SHP77 (cell line): ENCODE results near the gene CDH8.

ENCODE experiments used
- DNase-seq, 2 experiments: peaks; one replicate each; lab custom pipeline; 2025; lab: John Stamatoyannopoulos, UW

Gene CDH8, protein sequence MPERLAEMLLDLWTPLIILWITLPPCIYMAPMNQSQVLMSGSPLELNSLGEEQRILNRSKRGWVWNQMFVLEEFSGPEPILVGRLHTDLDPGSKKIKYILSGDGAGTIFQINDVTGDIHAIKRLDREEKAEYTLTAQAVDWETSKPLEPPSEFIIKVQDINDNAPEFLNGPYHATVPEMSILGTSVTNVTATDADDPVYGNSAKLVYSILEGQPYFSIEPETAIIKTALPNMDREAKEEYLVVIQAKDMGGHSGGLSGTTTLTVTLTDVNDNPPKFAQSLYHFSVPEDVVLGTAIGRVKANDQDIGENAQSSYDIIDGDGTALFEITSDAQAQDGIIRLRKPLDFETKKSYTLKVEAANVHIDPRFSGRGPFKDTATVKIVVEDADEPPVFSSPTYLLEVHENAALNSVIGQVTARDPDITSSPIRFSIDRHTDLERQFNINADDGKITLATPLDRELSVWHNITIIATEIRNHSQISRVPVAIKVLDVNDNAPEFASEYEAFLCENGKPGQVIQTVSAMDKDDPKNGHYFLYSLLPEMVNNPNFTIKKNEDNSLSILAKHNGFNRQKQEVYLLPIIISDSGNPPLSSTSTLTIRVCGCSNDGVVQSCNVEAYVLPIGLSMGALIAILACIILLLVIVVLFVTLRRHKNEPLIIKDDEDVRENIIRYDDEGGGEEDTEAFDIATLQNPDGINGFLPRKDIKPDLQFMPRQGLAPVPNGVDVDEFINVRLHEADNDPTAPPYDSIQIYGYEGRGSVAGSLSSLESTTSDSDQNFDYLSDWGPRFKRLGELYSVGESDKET

GRCh38 chr16:62036101-62036801 is at the start of gene CDH8:
Gene CDH8 (minus strand): TSS chr16:62036438. CDS start chr16:62021403, 15,035 bp downstream.
- DNase-seq, result peak; percentile 29 to 31

DNA sequence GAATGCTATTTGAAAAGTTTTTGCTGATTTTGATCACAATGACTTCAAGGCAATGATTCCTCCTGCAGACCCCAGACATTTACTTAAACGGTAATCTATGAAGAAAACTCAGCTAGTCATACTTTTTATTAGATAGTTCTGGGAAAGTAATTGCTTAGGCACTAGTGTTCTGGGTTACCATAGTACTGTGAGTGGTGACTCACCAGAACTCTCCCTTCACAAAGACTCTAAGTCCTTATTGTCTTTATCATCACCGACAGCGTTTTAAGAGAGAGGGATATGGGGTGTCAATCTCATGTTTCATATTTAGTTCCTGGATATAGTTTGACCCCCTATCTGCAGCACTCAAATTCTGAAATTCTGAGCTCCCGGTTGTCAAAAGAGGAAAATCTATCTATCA is 43.0 kb upstream of the CDH8 start:
- DNase-seq, result no peak

GRCh38 chr16:62077998-62078397 is 41.8 kb upstream of the CDH8 start:
- DNase-seq, result peak in 1 of 2 experiments; percentile 45

- no peak for DNase-seq
Measured at GRCh38 chr16:62076886-62077285, 40.6 kb upstream of the CDH8 start.

- peak in 1 of 2 experiments; percentile 6 for DNase-seq
Measured at GRCh38 chr16:62068747-62069146, 32.5 kb upstream of the CDH8 start.

GRCh38 chr16:62067981-62068380 is 31.7 kb upstream of the CDH8 start:
- DNase-seq, result no peak

GRCh38 chr16:62067182-62067581 is 30.9 kb upstream of the CDH8 start:
- DNase-seq, result no peak

DNA sequence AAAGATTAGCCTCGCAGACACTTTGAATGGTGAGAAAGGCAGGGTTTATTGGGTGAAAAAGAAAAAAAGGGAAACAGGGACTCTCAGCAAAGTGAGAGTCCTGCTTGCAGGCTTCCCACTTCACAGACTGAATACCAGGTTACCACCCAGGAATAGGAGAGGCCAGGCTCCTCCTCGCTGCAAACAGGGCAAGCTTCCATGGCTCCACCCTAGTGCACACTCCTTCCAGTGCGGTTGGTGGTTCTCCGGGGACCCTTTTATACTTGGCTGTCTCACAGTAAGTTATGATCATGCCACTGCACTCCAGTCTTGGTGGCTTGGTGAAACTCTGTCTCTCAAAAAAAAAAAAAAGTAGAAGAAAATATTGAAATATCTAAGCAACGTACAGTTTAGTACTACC is 30.5 kb upstream of the CDH8 start:
- no peak for DNase-seq

GRCh38 chr16:62064173-62064572 is 27.9 kb upstream of the CDH8 start:
- DNase-seq, result no peak

- no peak for DNase-seq
Measured at GRCh38 chr16:62060089-62060488, 23.9 kb upstream of the CDH8 start.

DNA sequence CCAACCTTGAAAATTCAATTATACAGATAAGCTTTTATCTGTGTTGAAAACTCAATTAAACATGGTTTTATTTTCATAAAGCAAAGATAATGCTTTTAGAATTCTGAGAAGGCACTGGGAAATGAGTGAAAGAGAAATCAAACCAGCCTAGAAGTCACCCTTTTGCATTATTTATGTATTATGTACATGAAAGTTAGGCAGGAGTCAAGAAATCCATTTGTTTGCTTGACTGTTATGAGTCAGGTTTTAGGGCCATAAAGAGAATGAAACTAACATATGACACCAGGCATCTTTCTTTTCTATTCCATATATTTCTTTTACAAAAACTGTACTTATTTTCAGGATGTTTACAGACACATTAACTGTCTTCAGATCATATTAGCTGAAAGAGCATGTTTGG is 23.3 kb upstream of the CDH8 start:
- no peak for DNase-seq

GRCh38 chr16:62058412-62058811 is 22.2 kb upstream of the CDH8 start:
- no peak for DNase-seq

- no peak for DNase-seq
Measured at GRCh38 chr16:62051942-62052341, 15.7 kb upstream of the CDH8 start.

DNA sequence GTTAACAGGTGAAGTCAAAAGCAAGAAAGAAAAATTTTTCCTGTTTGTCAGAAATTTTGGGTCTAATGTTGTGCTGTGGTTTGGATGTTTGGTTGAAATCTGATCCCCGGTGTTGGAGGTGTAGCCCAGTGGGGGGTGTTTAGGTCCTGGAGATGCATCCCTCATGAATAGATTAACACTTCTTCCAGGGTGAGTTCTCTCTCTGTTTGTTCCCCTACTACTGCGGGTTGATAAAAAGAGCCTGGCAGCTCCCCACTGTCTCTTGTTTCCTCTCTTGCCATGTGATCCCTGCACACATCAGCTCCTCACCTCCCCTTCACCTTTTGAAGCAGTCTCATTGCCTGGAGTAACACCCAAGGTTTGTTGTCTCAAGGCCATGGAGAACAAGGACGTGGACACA is 14.6 kb upstream of the CDH8 start:
- DNase-seq, result no peak

- no peak for DNase-seq
Measured at GRCh38 chr16:62046801-62047200, 10.6 kb upstream of the CDH8 start.

- peak; percentile 67 to 77 for DNase-seq
Measured at GRCh38 chr16:62041401-62041800, 5.2 kb upstream of the CDH8 start.

GRCh38 chr16:62038646-62039045 is 2.4 kb upstream of the CDH8 start:
- no peak for DNase-seq

- no peak for DNase-seq
Measured at GRCh38 chr16:62038225-62038624, 2.0 kb upstream of the CDH8 start.

- DNase-seq, result no peak
Measured at GRCh38 chr16:62036802-62037135, 531 bp upstream of the CDH8 start.

DNA sequence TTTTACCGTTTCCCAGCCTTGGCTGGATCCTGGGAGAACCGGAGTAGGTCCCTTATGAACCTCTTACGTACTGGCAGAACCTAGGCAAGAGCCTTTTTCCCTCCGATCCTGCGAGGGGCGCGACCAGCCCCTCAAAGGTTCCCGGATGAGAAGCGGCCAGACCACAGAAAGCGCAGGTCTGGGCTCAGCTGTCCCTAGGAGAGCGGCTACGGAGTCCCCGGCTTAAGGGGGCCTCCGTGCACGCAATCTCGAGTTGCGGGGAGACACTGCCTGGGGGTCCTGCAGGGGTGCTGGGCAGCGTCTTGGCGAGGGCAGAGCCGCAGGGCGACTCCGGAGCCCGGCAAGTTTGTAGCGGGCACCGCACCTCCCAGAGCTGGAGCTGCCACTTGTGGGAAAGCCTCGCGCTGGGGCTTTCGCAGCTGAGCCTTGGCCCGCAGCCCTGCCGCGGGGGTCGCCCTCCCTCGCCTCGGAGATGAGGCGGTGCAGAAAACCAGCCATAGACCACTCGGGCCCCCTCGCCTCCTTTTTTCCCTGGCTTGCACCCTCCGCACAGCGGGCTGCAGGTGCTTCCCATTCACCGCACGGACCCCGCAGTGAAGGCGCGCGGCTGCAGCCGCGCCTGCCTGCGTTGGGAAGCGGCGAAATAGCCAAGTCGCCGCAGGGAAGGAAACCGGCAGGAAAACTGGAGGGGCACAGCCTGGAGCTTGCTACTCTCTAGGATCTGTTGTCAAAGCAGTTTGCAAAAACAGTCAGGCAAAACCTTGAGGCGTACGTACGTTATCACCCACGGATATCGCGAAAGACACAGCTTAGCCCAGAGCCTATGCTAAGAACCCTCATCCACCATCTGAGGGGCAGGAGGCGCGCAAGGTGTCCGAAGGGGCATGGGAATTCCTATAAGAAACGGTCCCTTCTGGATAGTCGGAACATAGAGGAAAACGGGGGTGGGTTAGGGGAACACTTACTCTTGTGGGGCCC is 834 bp downstream of the CDH8 start:
- DNase-seq, result peak; percentile 27
